Trophoblast cell (in vitro differentiated cells and primary cell): ENCODE data around the gene FAM78B.

ENCODE experiments used
- DNase-seq, 2 donors: peaks; one replicate each; pipeline ENCODE4 v3.0.0-alpha.2; 2016
- H2AFZ ChIP-seq: 2 replicates; pipeline ENCODE4 v1.6.1; 2013; ENCODE audit warnings: low read length, moderate library complexity, mild to moderate bottlenecking; ENCODE audit not compliant: insufficient read depth, poor library complexity
- H2AK5ac ChIP-seq: 2 replicates; pipeline ENCODE4 v1.6.1; 2013; ENCODE audit warnings: mild to moderate bottlenecking, low read length
- H2BK120ac ChIP-seq: 2 replicates; pipeline ENCODE4 v1.6.1; 2013; ENCODE audit warnings: low read length, mild to moderate bottlenecking, moderate library complexity; ENCODE audit not compliant: insufficient read depth, poor library complexity
- H2BK12ac ChIP-seq: 2 replicates; pipeline ENCODE4 v1.6.1; 2013; ENCODE audit warnings: mild to moderate bottlenecking, low read length, moderate library complexity
- H2BK5ac ChIP-seq: 2 replicates; pipeline ENCODE4 v1.6.1; 2013; ENCODE audit warnings: low read length, low read depth, moderate library complexity, mild to moderate bottlenecking; ENCODE audit not compliant: poor library complexity
- H3K14ac ChIP-seq: 2 replicates; pipeline ENCODE4 v1.6.1; 2013; ENCODE audit warnings: mild to moderate bottlenecking, low read length
- H3K18ac ChIP-seq: 2 replicates; pipeline ENCODE4 v1.6.1; 2013; ENCODE audit warnings: mild to moderate bottlenecking, low read length
- H3K23ac ChIP-seq: 2 replicates; pipeline ENCODE4 v1.6.1; 2013; ENCODE audit warnings: low read length
- H3K27ac ChIP-seq: 2 replicates; pipeline ENCODE4 v1.5.1; 2013; ENCODE audit warnings: low read depth, mild to moderate bottlenecking, inconsistent platforms, low read length, moderate library complexity
- H3K27me3 ChIP-seq: 2 replicates; pipeline ENCODE4 v1.6.1; 2013; ENCODE audit warnings: inconsistent platforms, mild to moderate bottlenecking, low read length, moderate library complexity; ENCODE audit not compliant: insufficient read depth
- H3K36me3 ChIP-seq, 2 experiments: 1 replicate in 1 of 2; 2 replicates in 1 of 2; pipeline ENCODE4 v1.6.1; 2013; ENCODE audit warnings: low read length in 2 of 2, mild to moderate bottlenecking in 2 of 2, moderate library complexity in 1 of 2; ENCODE audit not compliant: insufficient read depth in 2 of 2, control insufficient read depth in 1 of 2
- H3K4ac ChIP-seq: 2 replicates; pipeline ENCODE4 v1.6.1; 2013; ENCODE audit warnings: low read depth, mild to moderate bottlenecking, low read length, moderate library complexity
- H3K4me1 ChIP-seq, 2 experiments: 1 replicate in 1 of 2; 2 replicates in 1 of 2; pipeline ENCODE4 v1.6.1; 2013; ENCODE audit warnings: low read length in 2 of 2, mild to moderate bottlenecking in 2 of 2, moderate library complexity in 1 of 2; ENCODE audit not compliant: insufficient read depth in 2 of 2, control insufficient read depth in 1 of 2
- H3K4me2 ChIP-seq: 2 replicates; pipeline ENCODE4 v1.6.1; 2013; ENCODE audit warnings: inconsistent platforms, mild to moderate bottlenecking, low read length, moderate library complexity
- H3K4me3 ChIP-seq: 2 replicates; pipeline ENCODE4 v1.5.1; 2013; ENCODE audit warnings: mild to moderate bottlenecking, low read depth, low read length, inconsistent platforms
- H3K79me1 ChIP-seq: one replicate; pipeline ENCODE4 v1.6.1; 2013; ENCODE audit warnings: low read length
- H3K79me2 ChIP-seq: 2 replicates; pipeline ENCODE4 v1.6.1; 2013; ENCODE audit warnings: low read length, mild to moderate bottlenecking; ENCODE audit not compliant: control insufficient read depth, insufficient read depth, poor library complexity
- H3K9ac ChIP-seq: 2 replicates; pipeline ENCODE4 v1.6.1; 2013; ENCODE audit warnings: mild to moderate bottlenecking, low read length
- H3K9me3 ChIP-seq: 2 replicates; pipeline ENCODE4 v1.6.1; 2013; ENCODE audit warnings: low read depth, mild to moderate bottlenecking, control low read depth, inconsistent platforms, low read length; ENCODE audit not compliant: insufficient read depth
- H4K12ac ChIP-seq: 2 replicates; pipeline ENCODE4 v1.6.1; 2013; ENCODE audit warnings: low read depth, mild to moderate bottlenecking, low read length, moderate library complexity
- H4K8ac ChIP-seq: 2 replicates; pipeline ENCODE4 v1.6.1; 2013; ENCODE audit warnings: low read depth, mild to moderate bottlenecking, low read length, moderate library complexity
- H4K91ac ChIP-seq: one replicate; pipeline ENCODE4 v1.6.1; 2013; ENCODE audit warnings: low read depth, mild to moderate bottlenecking, low read length, moderate library complexity
- WGBS: extraction: QIAGEN DNeasy Blood & Tissue Kit; methylation state at CpG from one replicate; pipeline ENCODE4 v1.1.7; 2013; ENCODE audit warnings: missing lambda C conversion rate; ENCODE audit not compliant: insufficient read length, insufficient coverage; ENCODE audit errors: extremely low coverage; 5-methylcytosine and 5-hydroxymethylcytosine counted together

Gene FAM78B

GRCh38 chr1:166119471-166119965 is 47.3 kb downstream of the FAM78B start:
- H3K4me3 ChIP-seq = no peak overlapping the region
- H3K27ac ChIP-seq = no peak overlapping the region
- H3K23ac ChIP-seq = no peak overlapping the region
- H4K8ac ChIP-seq = no peak overlapping the region
- no peak overlapping the region for H2BK12ac ChIP-seq
- H3K14ac ChIP-seq = no peak overlapping the region
- no peaks in the 10 kb centered on the region for H3K9me3 ChIP-seq
- no CpG with 5 or more reads among the region's 11 CpGs for WGBS
- no peaks in the 10 kb centered on the region for H3K79me2 ChIP-seq
- H3K4me2 ChIP-seq = no peak overlapping the region
- H2BK120ac ChIP-seq = no peak overlapping the region
- no peak overlapping the region for H2BK5ac ChIP-seq
- H3K79me1 ChIP-seq = no peaks in the 10 kb centered on the region
- H3K18ac ChIP-seq = no peak overlapping the region
- no peak overlapping the region for H4K12ac ChIP-seq
- H2AK5ac ChIP-seq = no peak overlapping the region
- H4K91ac ChIP-seq = no peak overlapping the region
- no peak for DNase-seq
- H3K36me3 ChIP-seq = no peaks in the 10 kb centered on the region
- H3K4ac ChIP-seq = no peak overlapping the region
- H3K4me1 ChIP-seq = no peaks in the 10 kb centered on the region
- H2AFZ ChIP-seq = no peak overlapping the region
- no peaks in the 10 kb centered on the region for H3K27me3 ChIP-seq
- H3K9ac ChIP-seq = no peak overlapping the region

- H3K79me2 ChIP-seq = no peaks in the 10 kb centered on the region
- H3K36me3 ChIP-seq = no peaks in the 10 kb centered on the region
- H3K4ac ChIP-seq = no peak overlapping the region
- no peak overlapping the region for H2BK120ac ChIP-seq
- H3K14ac ChIP-seq = no peak overlapping the region
- DNase-seq = no peak
- H3K27me3 ChIP-seq = no peaks in the 10 kb centered on the region
- no peak overlapping the region for H3K4me2 ChIP-seq
- no peaks in the 10 kb centered on the region for H3K9me3 ChIP-seq
- H3K18ac ChIP-seq = no peak overlapping the region
- H3K23ac ChIP-seq = no peak overlapping the region
- H4K91ac ChIP-seq = no peak overlapping the region
- no peak overlapping the region for H2AFZ ChIP-seq
- H2BK5ac ChIP-seq = no peak overlapping the region
- H3K4me3 ChIP-seq = no peak overlapping the region
- H3K4me1 ChIP-seq = no peaks in the 10 kb centered on the region
- H3K79me1 ChIP-seq = no peaks in the 10 kb centered on the region
- no peak overlapping the region for H3K27ac ChIP-seq
- H2BK12ac ChIP-seq = no peak overlapping the region
- no peak overlapping the region for H2AK5ac ChIP-seq
- no peak overlapping the region for H4K8ac ChIP-seq
- no CpG with 5 or more reads among the region's 5 CpGs for WGBS
- no peak overlapping the region for H3K9ac ChIP-seq
- H4K12ac ChIP-seq = no peak overlapping the region
Observed at GRCh38 chr1:166117776-166118175, 49.0 kb downstream of the FAM78B start.

GRCh38 chr1:166116026-166116425 is 50.8 kb downstream of the FAM78B start:
- no peak overlapping the region for H3K4me3 ChIP-seq
- no peak overlapping the region for H3K4ac ChIP-seq
- WGBS = no CpG with 5 or more reads among the region's 1 CpG
- H2BK120ac ChIP-seq = no peak overlapping the region
- no peak overlapping the region for H3K9ac ChIP-seq
- no peak overlapping the region for H2BK5ac ChIP-seq
- H2BK12ac ChIP-seq = no peak overlapping the region
- H3K36me3 ChIP-seq = no peaks in the 10 kb centered on the region
- H3K27me3 ChIP-seq = no peaks in the 10 kb centered on the region
- H3K79me1 ChIP-seq = no peaks in the 10 kb centered on the region
- H3K4me2 ChIP-seq = no peak overlapping the region
- no peak overlapping the region for H3K18ac ChIP-seq
- no peak overlapping the region for H3K27ac ChIP-seq
- no peak overlapping the region for H2AK5ac ChIP-seq
- no peak overlapping the region for H2AFZ ChIP-seq
- no peaks in the 10 kb centered on the region for H3K4me1 ChIP-seq
- H3K23ac ChIP-seq = no peak overlapping the region
- no peaks in the 10 kb centered on the region for H3K79me2 ChIP-seq
- no peaks in the 10 kb centered on the region for H3K9me3 ChIP-seq
- no peak overlapping the region for H4K8ac ChIP-seq
- no peak overlapping the region for H4K91ac ChIP-seq
- H4K12ac ChIP-seq = no peak overlapping the region
- no peak for DNase-seq
- H3K14ac ChIP-seq = no peak overlapping the region

- H2AK5ac ChIP-seq = no peak overlapping the region
- WGBS = no CpG with 5 or more reads among the region's 1 CpG
Observed at GRCh38 chr1:166114419-166114818, 52.4 kb downstream of the FAM78B start.

More at GRCh38 chr1:166114419-166114818, 52.4 kb downstream of the FAM78B start:
- Histone ChIP-seq H3K18ac (no peak overlapping the region), H2BK120ac (no peak overlapping the region), H2BK5ac (no peak overlapping the region), H3K4me3 (no peak overlapping the region), H3K9ac (no peak overlapping the region), H3K36me3 (no peaks in the 10 kb centered on the region), H3K14ac (no peak overlapping the region), H2AFZ (no peak overlapping the region), H3K79me2 (no peaks in the 10 kb centered on the region), H3K27ac (no peak overlapping the region), H3K9me3 (no peaks in the 10 kb centered on the region), H3K23ac (no peak overlapping the region), H3K4me1 (no peaks in the 10 kb centered on the region), H3K4ac (no peak overlapping the region), H3K79me1 (no peaks in the 10 kb centered on the region), H3K27me3 (no peaks in the 10 kb centered on the region), H3K4me2 (no peak overlapping the region), H2BK12ac (no peak overlapping the region), H4K8ac (no peak overlapping the region), H4K91ac (no peak overlapping the region), H4K12ac (no peak overlapping the region)
- no peak for DNase-seq
